CD4-positive, alpha-beta T cell treated with Interleukin-6 at 100 ng/mL for 8 hours (primary cell): ENCODE measurements around the gene SRRM5.
"Not testable (repeated sequence)": the region's sequence is repeated elsewhere in the genome, so short reads cannot be mapped to it uniquely, and the experiment has no call there.

ENCODE experiments used
- DNase-seq: peaks from one replicate; pipeline ENCODE4 v3.0.0-alpha.2; 2020; ENCODE audit warnings: mixed read lengths, low spot score

The SRRM5 gene

GRCh38 chr19:43638995-43639518 is 27.2 kb downstream of the SRRM5 start:
- DNase-seq: no peak

GRCh38 chr19:43639519-43640423 is 27.9 kb downstream of the SRRM5 start, which contains the start of gene CADM4:
TSS of gene CADM4 (minus strand) at chr19:43639850. CDS start at chr19:43639790, 60 bp downstream.
- peak; percentile 35 for DNase-seq

- no peak for DNase-seq
Observed at GRCh38 chr19:43640424-43640757, 28.5 kb downstream of the SRRM5 start.

- DNase-seq: no peak
Observed at GRCh38 chr19:43641333-43641732, 29.4 kb downstream of the SRRM5 start.

GRCh38 chr19:43642531-43642930 is 30.6 kb downstream of the SRRM5 start:
- DNase-seq: no peak

- no peak for DNase-seq
Observed at GRCh38 chr19:43643326-43643725, 31.4 kb downstream of the SRRM5 start.

GRCh38 chr19:43644181-43644580 is 32.3 kb downstream of the SRRM5 start:
- DNase-seq: no peak

- no peak for DNase-seq
Observed at GRCh38 chr19:43648633-43649032, 36.7 kb downstream of the SRRM5 start.

- no peak for DNase-seq
Observed at GRCh38 chr19:43649514-43649913, 37.6 kb downstream of the SRRM5 start.

- DNase-seq: not testable (repeated sequence)
Observed at GRCh38 chr19:43650276-43650675, 38.4 kb downstream of the SRRM5 start.

GRCh38 chr19:43651758-43652545 is 40.1 kb downstream of the SRRM5 start:
- peak; percentile 32 for DNase-seq

GRCh38 chr19:43652546-43652874 is 40.6 kb downstream of the SRRM5 start:
- no peak for DNase-seq

GRCh38 chr19:43656436-43656835 is 44.5 kb downstream of the SRRM5 start:
- no peak for DNase-seq

- DNase-seq: no peak
Observed at GRCh38 chr19:43658001-43658400, 46.1 kb downstream of the SRRM5 start.

- no peak for DNase-seq
Observed at GRCh38 chr19:43658494-43658893, 46.6 kb downstream of the SRRM5 start.

- no peak for DNase-seq
Observed at GRCh38 chr19:43660301-43660970, 48.5 kb downstream of the SRRM5 start.

GRCh38 chr19:43660971-43661360 is 49.1 kb downstream of the SRRM5 start:
- no peak for DNase-seq

GRCh38 chr19:43662487-43662886 is 50.6 kb downstream of the SRRM5 start:
- no peak for DNase-seq

GRCh38 chr19:43664018-43664417 is 52.1 kb downstream of the SRRM5 start:
- DNase-seq: peak; percentile 47
